Inflammatory macrophage treated with lipopolysaccharide for 1 hour (primary cell): ENCODE measurements around the gene KLF6.

Experiments used
- DNase-seq, 2 donors: peaks; one replicate each; pipeline ENCODE4 v3.0.0-alpha.2; 2020 to 2022

Gene KLF6

DNA sequence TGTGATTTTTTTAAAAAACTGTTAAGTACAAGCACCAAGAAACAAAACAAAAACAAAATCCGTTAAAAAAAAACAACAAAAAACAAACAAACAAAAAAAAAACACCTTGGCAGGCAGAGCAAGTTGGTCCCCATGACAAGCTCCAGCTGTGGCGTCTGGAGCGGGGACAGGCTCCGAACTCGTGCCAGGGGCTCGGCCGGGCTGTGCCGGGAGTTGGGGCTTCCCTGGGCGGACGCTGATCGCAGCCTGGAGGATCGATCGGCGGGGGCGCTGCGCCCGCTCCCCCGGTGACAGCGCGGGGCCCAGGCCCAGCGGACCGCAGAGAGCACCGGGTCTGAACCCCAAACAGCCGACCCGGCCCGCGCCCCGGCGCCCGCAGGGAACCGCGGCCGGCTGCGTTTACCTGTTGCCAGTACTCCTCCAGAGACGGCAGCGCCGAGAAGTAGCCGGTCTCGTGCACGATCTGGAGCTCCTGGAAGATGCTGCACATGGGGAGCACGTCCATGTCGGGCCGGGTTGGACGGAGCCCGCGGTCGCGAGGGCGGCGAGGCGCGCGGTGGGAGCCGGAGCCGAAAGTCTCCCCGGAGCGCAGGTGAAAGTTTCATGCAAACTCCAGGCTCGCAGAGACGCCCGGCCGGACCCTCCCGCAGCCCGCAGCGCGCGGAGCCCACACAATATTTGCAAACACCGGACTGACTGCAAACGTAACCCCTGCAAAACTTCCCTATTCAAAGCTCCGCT is at the start of gene KLF6:
Gene KLF6 (minus strand): TSS at position 700 of the 741 bp plus-strand sequence. CDS start 195 bp downstream, at position 505.
- no peak for DNase-seq

DNA sequence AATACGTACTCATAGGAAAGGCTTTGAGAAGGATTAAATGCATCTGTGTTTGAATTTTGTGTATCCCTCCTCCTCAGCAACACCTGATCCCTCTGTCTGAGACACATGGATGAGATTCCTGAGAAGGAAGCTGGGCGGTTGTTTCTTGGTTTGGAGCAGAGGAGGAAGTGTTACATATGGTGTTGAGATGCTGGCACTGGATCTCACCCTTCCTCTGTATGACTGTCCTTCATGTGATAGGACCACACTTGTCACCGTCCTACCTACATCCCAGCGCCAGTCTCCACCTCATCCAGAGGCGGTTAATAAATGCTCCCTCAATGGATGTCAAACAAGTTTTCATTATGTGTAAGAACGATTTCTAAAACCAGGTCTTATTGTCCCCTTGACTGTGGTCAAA is 49.4 kb upstream of the KLF6 start:
- DNase-seq, result peak; percentile 49 to 69

DNA sequence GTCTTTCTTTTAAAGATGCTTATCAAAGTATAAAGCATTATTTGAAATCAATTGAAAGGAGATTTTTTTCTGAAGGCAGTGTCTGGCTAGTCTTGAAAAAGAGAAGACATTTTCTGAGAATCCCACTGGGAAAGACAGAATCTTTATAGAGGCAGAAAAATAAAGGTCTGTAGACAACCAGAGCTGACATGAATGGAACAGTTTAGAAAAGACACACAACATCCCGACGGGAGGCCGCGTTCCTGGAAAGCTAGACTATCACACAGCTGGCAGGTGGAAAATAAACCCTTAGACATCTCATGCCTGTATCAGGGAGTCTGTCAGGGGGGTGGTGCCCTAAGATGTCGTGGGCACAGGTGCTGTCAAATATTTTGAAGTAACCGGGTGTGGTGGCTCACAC is 48.0 kb upstream of the KLF6 start:
- no peak for DNase-seq

DNA sequence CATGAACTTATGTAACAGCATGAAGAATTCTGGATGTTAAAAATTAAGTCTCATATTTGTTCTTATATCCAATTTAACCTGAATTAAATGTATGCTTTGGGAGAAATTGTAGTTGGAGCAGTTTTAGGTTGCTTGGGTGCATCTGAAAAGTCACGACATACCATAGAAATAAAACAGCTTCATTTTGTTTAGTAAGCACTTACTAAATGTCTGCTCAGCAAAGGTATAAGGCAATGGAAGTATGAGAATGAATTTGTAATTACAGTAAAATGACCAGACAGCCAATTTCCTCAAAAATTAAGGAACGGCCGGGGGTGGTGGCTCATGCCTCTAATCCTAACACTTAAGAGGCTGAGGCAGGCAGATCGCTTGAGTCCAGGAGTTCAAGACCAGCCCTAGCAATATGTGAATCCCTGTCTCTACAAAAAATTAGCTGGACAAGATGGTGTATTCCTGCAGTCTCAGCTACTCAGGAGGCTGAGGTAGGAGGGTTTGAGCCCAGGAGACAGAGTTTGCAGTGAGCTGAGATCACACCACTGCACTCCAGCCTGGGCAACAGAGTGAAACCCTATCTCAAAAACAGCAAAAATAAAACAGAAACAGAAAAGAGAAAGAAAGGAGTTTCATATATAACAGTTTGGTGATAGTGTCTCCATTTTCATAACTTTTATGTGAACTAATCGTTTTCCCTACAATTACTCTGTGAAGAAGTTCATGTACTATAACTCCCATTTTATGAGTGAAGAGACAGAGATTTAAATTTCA is 47.2 kb upstream of the KLF6 start:
- DNase-seq, result peak in 1 of 2 donors; percentile 37

DNA sequence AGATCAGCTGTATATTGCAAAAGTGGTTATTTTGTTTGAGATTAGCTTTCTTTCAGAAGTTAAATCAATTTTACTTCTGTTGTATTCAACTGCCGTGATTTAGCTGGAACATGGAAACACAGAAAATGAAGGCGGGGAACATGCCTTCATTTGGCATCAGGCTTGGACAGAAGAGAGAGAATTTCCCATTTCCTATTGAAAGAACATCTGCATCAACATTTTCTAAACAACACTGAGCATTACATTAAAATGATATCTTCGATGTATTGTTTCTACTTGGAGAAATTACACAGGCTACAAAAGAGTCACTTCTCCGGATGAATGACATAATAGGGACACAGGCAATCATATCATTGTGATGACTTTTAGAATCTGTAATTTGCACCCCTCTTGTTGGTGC is 46.6 kb upstream of the KLF6 start:
- DNase-seq, result no peak

DNA sequence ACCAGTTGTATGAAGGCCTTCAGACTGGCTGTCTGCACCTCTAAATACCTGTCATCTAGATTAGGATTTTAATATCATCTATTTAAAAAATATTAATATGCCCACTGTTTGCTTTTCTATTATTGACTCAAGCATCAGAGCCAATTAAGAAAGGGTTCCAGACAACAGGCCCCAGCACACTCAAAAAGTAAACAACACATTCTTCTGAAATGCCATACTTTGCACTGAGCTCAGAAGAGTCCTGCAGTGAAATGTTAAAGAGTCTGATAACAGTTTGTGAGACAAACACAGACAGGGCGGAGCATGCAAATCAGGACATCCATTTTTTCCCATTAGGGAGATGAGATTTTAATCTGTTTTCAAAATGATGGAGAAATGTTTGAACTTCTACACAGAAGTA is 45.9 kb upstream of the KLF6 start:
- DNase-seq, result no peak

DNA sequence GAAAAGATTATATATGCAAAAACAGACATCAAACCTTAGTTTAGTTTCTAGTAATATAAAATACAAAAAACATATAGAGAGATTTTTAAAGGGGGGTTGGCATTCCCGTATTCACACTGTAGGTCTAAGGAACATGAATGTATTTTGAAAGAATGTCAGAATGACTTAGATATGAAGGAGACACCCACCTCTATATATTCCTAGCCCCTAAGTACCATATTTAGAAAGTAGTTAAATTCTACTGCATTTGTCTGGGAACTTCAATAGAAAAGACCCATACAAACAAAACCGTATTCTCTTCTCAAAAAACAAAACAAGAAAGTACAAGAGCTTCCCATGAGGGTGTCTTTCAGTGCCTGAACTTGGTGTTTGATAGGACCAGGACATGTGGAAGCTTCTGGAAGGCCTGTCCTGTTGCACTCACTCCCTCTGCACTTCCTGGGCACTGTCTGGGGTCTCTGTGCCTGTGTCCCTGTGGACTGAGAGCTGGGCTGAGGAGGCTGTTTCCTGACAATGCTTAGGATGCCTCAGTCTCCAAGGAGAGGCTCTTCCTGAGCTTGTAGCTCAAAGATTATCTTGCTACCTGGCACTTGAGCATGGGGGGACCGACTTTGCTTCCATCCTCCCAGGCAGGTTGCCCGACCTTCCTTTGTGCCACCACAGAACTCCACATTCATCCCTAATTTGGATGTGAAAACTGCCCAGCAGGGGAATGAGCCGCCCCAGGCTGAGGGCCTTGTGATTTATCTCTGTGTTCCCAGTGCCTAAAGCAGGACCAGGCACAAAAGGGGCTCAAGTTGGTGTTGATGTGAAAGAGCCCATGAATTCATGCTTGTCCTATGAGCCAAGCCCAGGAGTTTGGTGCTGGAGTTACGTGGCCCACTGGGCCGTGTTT is 44.4 kb upstream of the KLF6 start:
- DNase-seq, result no peak

DNA sequence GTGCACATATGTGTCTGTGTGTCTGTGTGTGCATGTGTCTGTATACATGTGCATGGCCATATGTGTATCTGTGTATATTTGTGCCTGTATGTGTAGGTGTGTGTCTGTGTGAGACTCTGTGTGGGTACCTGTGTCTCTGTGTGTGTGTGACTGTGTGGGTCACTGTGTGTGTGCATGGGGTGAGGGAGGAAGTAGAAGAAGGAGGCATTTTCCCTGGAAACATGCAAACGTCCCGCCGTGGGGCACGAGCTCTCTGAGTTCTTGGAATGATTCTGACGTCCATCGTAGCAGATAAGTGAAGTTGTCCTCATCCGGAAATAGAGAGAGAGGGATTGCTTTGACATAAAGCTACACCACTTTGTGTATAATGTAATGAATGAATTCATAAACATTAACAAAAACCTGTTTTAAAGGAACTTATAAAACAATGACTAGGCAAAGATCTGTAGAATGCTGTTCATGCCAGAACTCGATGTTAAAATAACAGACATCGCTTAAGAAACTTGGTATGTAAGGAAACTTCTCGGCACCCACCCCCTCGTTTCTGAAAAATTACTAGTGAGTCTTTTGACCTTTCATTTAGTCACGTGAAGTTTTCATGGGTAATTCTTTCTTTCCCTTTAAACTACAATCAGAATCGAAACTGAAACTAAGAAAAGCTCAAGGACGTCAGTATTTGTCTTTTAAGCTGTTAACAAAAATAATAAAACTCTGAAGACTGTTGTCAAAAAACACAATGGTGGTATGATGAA is 43.6 kb upstream of the KLF6 start:
- peak; percentile 90 to 93 for DNase-seq

DNA sequence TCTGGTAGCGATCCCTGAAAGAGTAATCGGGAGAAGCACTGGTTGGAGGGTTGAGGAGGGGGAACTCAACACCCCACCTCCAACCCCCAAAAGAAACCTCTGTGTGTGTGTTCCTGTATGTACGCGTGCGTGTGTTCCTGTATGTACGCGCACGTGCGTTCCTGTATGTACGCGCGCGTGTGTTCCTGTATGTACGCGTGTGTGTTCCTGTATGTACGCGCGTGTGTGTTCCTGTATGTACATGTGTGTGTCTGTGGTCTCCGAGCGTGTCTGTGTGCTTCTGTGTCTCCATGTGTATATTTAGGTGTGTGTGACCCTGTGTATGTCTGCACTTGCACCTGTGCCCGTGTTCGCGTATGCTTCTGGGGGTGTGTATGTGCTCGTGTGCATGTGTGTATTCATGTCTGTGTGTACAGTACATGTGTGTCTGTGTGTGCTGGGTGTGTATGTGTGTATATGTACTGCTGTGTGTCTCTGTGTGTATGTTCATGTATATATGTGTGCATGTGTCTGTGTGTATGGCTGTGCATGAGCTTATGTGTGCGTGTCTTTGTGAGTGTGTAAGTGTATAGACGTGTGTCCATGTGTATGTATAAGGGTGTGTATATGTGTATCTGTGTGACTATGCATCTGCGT is 42.9 kb upstream of the KLF6 start:
- no peak for DNase-seq

DNA sequence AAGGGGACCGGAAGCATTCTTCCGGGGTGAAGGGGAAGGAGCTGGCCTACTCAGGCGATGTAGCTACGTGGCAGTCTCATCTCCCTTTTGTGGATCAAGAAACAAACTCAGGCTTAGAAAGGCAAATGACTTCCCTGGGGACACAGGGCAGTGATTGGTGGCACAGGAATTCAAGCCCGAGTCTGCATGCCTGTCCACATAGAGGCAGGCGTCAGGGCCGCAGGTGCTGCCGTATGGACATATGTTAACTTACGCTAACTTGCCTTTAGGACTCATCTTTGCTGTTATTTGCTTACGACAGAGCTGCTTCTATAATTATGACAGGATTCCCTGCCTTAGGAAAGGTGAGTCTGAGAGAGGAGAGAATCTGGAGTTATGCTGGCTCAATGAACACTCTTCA is 42.3 kb upstream of the KLF6 start:
- DNase-seq, result no peak

DNA sequence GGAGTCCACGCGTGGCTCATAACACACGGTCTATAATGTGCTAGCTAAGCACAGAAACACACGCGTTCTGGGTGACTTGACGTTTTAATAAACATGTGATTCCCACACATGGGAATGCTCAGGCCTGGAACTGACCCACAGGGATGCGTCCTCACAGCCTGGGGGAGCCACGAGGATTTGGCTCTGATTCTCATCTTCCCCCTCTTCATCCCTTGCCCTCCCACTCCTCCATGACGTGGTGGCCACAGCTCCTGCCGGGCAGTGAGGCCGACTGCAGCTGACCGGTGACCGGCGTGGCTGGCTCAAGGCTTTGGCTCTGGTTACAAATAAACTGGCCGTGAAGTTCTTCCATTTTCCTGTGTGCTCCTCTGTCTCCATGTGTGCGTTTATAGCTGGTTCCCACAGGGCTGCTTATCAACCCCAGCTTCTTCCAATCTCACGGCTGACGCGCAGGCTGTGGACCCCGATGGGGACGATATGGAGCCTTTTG is 40.9 kb upstream of the KLF6 start:
- no peak for DNase-seq

DNA sequence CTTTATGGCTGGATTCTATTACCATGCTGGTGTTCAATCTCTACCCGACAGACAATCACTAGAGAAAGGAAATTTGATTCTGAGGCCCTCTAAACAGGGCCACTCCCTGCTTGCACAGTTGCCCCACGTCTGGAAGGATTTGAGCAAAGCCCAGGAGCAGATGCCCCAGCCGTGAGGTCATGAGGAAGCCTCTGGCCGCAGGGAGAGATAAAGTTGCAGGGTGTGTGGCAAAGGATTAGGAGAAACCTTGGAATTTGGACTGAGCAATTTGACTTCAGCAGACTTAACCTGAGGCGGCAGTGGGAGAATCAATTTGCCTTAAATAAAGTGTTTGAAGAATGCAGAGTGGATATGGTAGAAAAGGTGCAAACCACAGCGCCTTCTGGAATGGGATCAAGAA is 40.2 kb upstream of the KLF6 start:
- DNase-seq, result no peak

DNA sequence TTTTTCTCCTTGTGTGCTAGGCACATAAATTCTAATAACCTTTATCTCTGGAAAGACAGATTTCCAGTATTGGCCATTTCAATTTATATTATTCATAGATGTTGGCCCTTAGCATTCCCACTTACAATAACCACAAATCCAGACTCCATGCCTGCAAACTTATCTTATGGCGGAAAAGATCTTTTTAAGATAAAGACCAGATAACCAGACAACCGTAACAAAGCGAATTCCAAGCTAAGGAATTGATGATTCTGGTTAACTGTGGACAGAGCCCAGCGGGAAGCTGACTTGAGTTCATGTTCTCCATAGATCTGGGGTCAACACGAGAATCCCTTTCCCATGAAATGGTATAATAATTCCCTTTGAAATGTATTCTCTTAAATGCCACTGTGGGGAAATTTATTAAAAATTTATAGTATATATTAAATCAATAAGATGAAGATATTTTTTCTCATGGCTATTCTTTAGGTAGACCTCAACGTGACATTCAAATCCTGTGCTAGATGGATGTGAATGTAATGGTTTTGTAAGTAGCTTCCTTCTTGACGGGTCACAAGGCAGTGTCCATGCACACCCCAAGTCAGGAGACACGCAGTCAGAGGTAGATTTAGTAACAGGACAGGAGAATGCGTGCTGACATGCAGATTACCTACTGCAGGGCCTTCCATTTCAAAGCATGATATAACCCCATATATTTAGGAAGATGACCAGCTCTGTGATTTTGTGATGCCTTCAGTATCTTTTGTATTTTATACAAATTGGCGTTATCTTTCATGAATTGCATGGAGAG is 37.7 kb upstream of the KLF6 start:
- DNase-seq, result peak in 1 of 2 donors; percentile 76

DNA sequence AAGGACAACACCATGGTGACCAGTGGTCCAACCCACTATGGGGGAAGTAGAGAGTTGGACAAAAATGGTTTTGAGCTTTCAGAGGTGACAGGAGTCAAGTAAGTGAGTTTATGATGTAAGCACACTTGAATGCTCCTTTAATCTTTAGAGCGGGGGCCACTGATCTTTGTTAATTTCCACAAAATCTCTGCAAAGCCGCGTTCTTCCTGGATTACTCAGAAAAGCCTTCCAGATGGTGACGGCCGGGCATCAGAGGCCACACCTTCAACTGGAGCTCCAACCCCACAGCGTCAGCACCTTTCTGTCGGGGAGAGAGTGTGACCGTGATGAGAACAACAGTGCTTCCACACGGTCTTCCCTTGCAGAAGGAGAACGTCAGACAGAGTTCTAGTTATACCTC is 35.2 kb upstream of the KLF6 start:
- DNase-seq, result no peak

DNA sequence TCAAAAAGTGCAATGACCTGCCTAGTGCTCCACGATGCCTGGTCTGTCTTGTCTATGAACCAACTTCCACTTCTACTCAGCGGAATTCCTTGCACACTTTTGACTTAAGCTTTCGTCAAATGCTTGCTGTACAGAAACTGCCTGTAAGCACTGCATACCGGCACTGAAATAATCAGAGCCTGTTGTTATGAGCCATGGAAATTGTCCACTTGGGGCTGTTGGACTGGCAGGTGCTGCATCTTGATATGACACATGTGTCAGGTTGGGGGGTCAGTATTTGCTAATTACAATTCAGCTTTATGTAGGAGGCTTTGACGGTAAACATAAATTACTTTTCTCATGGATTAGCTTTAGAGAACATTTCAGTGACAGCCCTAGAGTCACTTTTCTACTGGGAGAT is 32.0 kb upstream of the KLF6 start:
- no peak for DNase-seq

DNA sequence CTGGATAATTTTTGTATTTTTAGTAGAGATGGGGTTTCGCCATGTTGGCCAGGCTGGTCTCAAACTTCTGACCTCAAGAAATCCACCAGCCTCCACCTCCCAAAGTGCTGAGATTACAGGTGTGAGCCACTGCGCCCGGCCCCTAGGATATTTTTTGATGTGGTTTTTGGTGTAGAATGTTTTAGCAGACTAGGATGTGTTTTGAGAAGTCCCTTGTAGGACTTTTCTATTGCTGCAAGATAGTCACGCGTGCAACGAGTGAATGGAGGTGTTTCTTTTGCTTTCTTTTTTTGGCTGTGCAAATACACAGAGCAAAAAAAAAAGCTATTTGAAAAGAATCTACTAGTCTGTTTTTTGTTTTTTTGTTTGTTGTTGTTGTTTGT is 29.8 kb upstream of the KLF6 start:
- no peak for DNase-seq

DNA sequence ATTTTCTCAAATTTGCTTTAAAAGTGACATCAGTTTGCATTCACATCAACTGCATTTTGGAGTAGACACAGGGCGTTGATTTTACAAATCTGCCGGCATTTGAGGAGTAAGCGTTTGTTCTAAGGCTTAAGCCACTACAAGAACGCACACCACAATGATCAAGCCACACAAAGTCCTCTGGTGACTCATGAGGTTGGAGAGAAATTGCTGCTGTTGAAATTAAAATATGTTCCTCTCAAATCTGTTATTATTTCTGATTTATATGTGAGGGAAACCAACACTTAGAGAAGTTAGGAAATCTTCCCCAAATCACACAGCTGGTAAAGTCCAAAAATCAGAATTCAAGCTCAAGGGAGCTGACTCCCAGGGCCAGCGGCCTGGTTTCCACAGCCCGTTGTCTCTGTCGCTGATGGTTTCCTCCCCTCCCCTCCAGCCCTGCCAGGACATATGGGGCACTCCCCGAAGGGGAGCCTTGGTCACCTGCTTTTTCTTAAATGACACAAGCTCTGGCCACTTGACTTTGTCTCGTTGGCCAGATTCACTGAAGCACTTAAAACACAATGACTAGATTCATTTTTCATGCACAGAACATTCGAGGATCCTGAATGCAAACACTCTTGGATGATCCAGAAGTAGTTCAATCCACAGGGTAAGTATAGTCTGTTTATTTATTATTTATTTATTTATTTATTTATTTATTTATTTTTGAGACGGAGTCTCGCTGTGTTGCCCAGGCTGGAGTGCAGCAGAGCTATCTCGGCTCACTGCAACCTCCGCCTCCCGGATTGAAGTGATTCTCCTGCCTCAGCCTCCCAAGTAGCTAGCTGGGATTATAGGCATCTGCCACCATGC is 29.2 kb upstream of the KLF6 start:
- DNase-seq, result no peak

DNA sequence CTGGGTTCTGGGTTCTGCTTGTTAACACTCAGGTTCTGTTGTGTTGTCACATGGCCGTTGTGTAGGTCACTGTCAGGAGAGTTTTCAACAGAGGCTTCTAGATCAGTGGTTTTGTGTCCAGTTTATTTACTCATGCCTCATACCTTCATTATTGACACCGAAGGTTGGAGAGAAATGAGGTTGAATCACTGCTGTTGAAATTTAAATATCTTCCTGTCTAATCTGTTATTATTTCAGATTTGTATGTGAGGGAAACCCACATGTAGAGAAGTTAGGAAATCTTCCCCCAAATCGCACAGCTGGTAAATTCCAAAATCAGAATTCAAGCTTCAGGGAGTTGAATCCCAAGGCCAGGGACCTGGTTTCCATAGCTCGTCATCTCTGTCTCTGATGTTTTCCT is 28.3 kb upstream of the KLF6 start:
- DNase-seq, result peak; percentile 22 to 25

DNA sequence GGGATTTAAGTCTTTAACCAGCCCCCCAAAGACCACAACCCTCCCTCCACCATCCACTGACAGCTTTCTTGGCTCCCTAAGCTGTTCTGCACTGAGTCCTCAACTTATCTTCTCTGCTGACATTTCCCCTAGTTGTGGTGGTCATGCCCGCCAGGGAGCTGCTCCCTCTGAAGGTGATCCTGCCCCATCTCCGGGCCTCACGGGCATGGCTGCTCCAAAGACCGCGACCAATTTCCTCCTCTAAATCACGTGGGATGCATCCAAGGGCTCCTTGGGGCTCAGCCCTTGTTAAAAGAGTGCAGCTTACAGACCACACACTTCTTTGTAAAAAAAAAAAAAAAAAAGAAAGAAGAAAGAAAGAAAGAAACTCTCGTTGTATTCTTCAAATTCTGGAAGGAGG is 27.1 kb upstream of the KLF6 start:
- DNase-seq, result no peak

DNA sequence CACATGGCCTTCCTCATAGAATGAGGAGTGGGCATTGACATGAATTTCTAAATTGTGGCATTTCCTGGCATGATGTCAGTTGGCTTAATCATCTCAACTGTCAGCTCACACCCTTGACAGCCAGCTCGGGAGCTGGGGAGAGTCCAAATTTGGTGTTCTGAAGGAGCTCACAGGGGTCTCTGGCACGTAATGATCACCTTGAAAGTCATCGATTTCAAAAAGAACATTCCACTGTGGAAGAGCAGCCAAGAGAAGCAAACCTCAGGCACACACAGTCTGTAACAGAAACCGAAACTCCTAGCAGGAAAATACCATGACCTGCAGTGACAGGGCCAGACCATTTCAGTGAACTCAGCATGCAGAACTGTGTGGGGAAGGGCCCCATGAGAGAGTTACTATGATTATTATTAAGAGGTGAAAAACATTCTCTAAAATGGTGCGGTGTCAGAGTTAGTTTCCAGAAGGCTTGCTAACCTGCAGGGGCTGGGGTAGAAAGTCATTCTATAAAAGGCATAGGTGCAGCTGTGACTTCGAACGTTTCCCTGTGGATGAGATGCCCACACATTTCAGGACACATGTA is 26.4 kb upstream of the KLF6 start:
- peak; percentile 92 to 94 for DNase-seq
